Right renal pelvis (tissue), 4 donors: ENCODE results near the gene CDK5RAP1. TPM values are rescaled to one million over a fixed set of nuclear protein-coding genes. Genes with fewer than 3 reads are reported as not detected.

ENCODE experiments used
- DNase-seq, 4 donors: peaks; one replicate each; pipeline ENCODE4 v3.0.0-alpha.2; 2013; ENCODE audit warnings: low read depth in 4 of 4, low spot score in 3 of 4, missing footprints in 1 of 4
- polyA plus RNA-seq, 4 donors: library from polyadenylated mRNA; unstranded; fragments of 120-200 nt; gene quantifications; one replicate each; pipeline ENCODE4 v1.2.1, GENCODE V29; 2013; ENCODE audit not compliant: insufficient read length in 4 of 4

Gene CDK5RAP1
- polyA plus RNA-seq, 4 donors, result 26.1 to 31.7 (median 29.1) TPM

DNA sequence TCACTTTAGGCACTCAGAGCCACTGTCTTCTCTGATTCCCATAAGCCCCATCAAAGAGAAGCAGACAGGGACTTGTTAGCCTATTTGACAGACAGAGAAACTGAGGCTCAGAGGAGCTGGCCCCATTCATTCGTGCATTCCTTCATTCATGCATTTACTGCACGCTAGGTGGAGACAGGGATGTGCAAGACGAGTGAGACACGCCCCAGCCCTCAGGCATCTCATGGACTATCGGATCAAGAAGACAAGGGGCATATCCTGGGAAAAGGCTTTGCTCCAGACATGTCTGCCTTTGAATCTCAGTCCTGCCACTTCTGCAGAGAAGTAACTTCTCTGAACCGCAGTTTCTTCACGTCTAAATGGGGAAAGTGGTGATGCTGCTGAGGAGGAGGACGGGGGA lies 64.2 kb downstream of the CDK5RAP1 start:
- DNase-seq, result no peak

GRCh38 chr20:33336375-33336774 lies 64.9 kb downstream of the CDK5RAP1 start:
- DNase-seq, result no peak

DNA sequence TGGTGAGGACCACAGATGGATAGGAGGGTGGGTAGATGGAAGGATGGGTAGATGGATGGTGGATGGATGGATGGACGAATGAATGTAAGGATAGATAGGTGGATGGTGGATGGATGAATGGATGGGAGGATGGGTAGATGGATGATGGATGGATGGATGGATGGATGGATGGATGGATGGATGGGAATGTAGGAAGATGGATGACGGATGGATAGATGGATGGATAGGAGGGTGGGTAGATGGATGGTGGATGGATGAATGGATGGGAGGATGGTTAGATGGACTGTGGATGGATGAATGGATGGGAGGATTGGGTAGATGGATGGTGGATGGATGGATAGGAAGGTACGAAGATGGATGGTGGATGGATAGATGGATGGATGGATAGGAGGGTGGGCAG lies 67.2 kb downstream of the CDK5RAP1 start:
- DNase-seq, result no peak

- DNase-seq, result no peak
These were observed 67.7 kb downstream of the CDK5RAP1 start for GRCh38 chr20:33333616-33334015.

- no peak for DNase-seq
These were observed 68.3 kb downstream of the CDK5RAP1 start for GRCh38 chr20:33332905-33333456.

DNA sequence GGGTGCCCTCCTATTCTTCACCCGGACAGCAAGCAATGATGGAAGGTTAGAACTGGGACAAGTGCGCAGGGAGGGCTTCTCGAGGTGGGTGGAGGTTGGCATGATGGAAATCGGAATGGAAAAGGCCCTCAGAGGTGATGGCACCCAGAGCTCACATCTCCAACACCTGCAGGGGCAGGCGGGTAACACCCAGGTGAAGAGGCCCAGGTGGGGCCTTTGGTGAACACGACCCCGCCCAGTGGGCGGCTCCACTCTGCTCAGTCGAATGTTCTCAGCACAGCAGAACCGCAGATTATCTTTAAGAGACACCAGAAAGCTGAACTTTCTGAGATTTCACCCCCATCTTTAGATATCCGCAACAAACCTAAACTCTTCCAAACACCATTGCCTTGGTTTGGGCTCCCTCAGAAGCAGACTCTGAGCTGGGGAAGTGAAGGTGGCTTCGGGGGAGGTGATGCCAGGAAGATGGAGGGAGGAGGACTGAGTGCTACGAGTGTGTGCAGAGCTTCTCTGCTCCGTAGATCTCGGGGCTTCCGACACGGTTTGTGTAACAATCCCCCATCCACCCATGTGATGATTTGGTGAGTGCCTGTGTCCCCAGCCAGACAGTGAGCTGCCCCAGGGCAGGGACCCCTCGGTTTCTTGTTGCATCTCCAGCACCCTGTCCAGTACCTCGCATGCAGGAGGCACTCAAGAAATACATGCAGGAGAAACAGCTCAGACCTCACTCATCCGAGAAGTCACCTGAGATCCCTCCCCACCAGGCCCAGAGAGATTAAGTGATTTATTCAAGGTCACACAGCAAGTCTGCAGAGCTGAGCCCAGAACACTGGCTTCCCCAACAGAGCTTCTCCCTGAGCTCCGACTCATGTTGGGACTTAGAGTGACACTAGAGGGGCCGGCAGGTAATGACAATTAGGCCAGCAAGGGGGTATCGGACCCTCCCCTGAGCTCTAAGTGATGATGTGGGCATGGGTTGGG lies 72.9 kb downstream of the CDK5RAP1 start:
- no peak for DNase-seq

GRCh38 chr20:33325350-33325749 lies 76.0 kb downstream of the CDK5RAP1 start:
- DNase-seq, result no peak

GRCh38 chr20:33323236-33323635 lies 78.1 kb downstream of the CDK5RAP1 start:
- no peak for DNase-seq

DNA sequence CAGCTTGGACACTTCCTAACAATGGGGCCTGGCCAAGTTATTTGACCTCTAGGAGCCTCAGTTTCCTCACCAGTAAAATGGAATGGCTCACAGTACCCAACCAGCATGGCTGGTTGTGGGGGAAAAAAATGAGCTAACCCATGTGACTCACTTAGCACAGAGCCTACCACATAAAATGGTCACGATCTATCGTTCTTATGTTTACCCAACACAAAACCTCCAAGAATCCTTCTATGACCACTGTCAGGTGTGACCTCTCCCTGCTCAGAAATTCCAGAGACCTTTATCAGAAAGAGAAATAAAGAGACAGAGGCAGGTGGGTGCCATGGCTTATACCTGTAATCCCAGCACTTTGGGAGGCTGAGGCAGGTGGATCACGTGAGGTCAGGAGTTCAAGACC lies 78.9 kb downstream of the CDK5RAP1 start:
- DNase-seq, result no peak

DNA sequence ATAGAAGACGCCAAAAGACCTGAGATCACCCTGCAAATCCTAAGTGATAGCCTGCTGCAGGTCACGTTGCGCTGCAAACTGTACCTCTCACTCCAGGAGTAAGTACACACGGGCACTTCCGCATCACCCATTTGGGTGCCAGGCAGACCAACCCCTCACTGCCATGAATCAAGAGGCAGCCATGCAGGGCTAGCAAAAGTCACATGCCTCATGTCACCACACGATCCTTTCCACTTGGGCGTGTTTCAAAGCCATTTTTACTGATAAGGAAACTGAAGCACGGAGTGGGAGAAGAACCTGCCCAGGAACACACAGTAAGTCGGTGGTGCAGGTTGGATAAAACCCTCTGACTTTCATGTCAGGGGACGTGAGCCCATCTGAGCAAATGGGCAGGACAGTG lies 81.3 kb downstream of the CDK5RAP1 start:
- no peak for DNase-seq

GRCh38 chr20:33318096-33318429 lies 83.3 kb downstream of the CDK5RAP1 start:
- DNase-seq, result no peak

GRCh38 chr20:33317424-33318095 lies 83.8 kb downstream of the CDK5RAP1 start:
- DNase-seq, result no peak

DNA sequence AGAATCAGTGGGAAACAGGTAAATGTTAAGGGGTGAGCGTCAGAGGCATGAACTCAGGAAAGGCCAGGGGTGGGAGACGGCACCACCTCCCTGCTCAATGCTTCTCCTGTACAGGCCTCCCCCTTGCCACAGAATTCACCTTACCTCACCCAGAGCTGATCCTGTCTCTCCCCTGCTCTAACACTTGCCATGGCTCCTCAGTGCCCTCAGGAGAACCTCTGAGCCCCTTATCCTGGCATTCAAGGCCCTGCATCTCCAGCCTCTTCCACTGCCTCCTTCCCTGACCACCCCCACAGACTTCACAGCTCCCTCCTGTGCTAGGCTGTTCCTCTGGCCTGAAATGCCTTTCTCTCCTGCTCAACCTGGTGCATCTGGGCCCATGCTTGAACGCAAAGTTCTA lies 84.4 kb downstream of the CDK5RAP1 start:
- DNase-seq, result no peak

GRCh38 chr20:33316343-33316742 lies 85.0 kb downstream of the CDK5RAP1 start:
- DNase-seq, result no peak

DNA sequence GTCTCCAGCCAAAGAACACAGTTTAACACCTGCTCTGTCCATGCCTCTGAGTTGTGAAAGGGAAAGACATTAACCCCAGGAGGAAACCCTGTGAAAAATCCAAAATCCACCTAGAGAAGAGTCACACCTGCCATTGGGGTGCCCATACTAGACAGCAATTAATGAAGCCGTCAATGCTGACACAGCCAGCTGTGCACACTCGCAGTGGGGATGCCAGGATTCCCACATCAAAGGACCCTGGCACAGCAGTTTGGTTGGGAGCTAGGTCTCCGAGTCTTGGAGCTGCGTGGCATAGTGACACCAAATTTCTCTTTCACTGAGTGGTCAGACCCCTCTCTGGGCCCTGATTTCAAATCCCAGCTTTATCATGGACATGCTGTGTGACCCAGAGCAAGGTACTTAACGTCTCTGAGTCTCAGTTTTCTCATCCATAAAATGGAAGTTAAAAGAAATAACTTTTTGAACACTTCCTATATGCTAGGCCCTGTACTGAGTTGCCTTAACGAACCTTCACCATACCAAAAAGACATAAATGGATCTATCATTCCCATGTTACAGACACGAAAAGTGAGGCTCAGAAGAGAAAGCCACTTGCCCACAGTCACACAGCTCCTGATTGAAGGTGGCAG lies 87.5 kb downstream of the CDK5RAP1 start:
- DNase-seq, result no peak

DNA sequence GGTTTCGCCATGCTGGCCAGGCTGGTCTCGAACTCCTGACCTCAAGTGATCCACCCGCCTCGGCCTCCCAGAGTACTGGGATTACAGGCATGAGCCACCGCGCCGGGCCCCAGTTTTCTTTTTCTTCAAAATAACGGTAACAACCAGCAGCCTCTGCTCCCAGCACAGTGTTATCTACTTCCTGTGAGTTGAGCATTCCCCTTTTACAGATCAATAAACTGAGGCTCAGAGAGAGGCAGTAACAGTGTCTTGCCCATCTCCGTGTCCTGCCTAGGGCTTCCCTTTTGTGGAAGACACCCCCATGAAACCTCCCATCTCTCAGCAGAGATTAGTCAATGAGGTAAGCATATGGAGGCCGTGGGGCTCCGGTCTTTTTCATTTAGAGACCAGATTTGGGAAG lies 88.7 kb downstream of the CDK5RAP1 start:
- no peak for DNase-seq

GRCh38 chr20:33311996-33312395 lies 89.3 kb downstream of the CDK5RAP1 start:
- no peak for DNase-seq

- DNase-seq, result no peak
These were observed 90.3 kb downstream of the CDK5RAP1 start for GRCh38 chr20:33311011-33311410.

GRCh38 chr20:33310327-33310899 lies 90.9 kb downstream of the CDK5RAP1 start:
- no peak for DNase-seq

GRCh38 chr20:33309631-33310030 lies 91.7 kb downstream of the CDK5RAP1 start:
- DNase-seq, result no peak
